ENCODE results near the gene OSBPL5. TPM values are rescaled to one million over a fixed set of nuclear protein-coding genes. Genes with fewer than 3 reads are reported as not detected.

The OSBPL5 gene
- total RNA-seq, 4 donors from 2014 or later = 59.6 to 119 (median 71.7) TPM

- Histone ChIP-seq H3K4me1 (peaks cover 73 to 98% (median 94%) of the 10 kb centered on the region in 4 donors), H3K27me3 (no peaks in the 10 kb centered on the region), H3K9me3 (no peaks in the 10 kb centered on the region), H3K36me3 (peaks cover 0 to 9% (median 2%) of the 10 kb centered on the region in 4 donors), H3K4me3 (peak overlapping the region; percentile 36 to 48 (median 40)), H3K27ac (replicated peaks in 1 of 4) (peak overlapping the region; percentile 82 to 94 (median 88))
- DNase-seq (ENCODE audit: extremely low spot score) = no peak
- 78% methylated on average over 14 of the region's 16 CpGs for WGBS
- intact Hi-C loops (cut with DNase I) = loop anchor here (5.0 kb wide), 1 partner anchor 38 kb away; no protein-coding TSS in a partner anchor
- TF ChIP-seq EP300 (IDR thresholded peaks at IDR 0.05) (no peak), CTCF (IDR thresholded peaks at IDR 0.05) (no peak), POLR2A (IDR thresholded peaks at IDR 0.05; ENCODE audit: low read depth) (no peak), POLR2AphosphoS5 (IDR thresholded peaks at IDR 0.05) (no peak)
Measured at GRCh38 chr11:3155691-3156258, 9.3 kb downstream of the OSBPL5 start.

- 40% methylated on average over 3 of the region's 3 CpGs for WGBS
Measured at GRCh38 chr11:3155216-3155615, 9.9 kb downstream of the OSBPL5 start.

GRCh38 chr11:3154001-3154599 is 11.0 kb downstream of the OSBPL5 start:
- H3K4me1 ChIP-seq = peaks cover 76 to 99% (median 95%) of the 10 kb centered on the region in 4 donors
- no peak for DNase-seq (ENCODE audit: extremely low spot score)
- peak overlapping the region; percentile 2 to 28 (median 8) for H3K4me3 ChIP-seq
- no peaks in the 10 kb centered on the region for H3K9me3 ChIP-seq
- H3K27ac ChIP-seq (replicated peaks in 1 of 4) = peak overlapping the region; percentile 82 to 94 (median 88)
- TF ChIP-seq EP300 (IDR thresholded peaks at IDR 0.05) (no peak), POLR2A (IDR thresholded peaks at IDR 0.05; ENCODE audit: low read depth) (no peak), CTCF (IDR thresholded peaks at IDR 0.05) (no peak), POLR2AphosphoS5 (IDR thresholded peaks at IDR 0.05) (no peak)
- intact Hi-C loops (cut with DNase I) = no loop called here
- 73% methylated on average over 24 of the region's 24 CpGs for whole genome bisulfite sequencing
- peaks cover 0 to 13% (median 2%) of the 10 kb centered on the region in 4 donors for H3K36me3 ChIP-seq
- H3K27me3 ChIP-seq = no peaks in the 10 kb centered on the region

More at GRCh38 chr11:3155216-3155615, 9.9 kb downstream of the OSBPL5 start:
- H3K4me3 ChIP-seq = peak overlapping the region in 2 of 4 donors; percentile 36 to 39
- no peaks in the 10 kb centered on the region for H3K27me3 ChIP-seq
- DNase-seq (ENCODE audit: extremely low spot score) = no peak
- H3K9me3 ChIP-seq = no peaks in the 10 kb centered on the region
- peaks cover 0 to 9% (median 2%) of the 10 kb centered on the region in 4 donors for H3K36me3 ChIP-seq
- peak overlapping the region; percentile 82 to 94 (median 88) for H3K27ac ChIP-seq (replicated peaks in 1 of 4)
- TF ChIP-seq POLR2A (IDR thresholded peaks at IDR 0.05; ENCODE audit: low read depth) = no peak
- no peak for TF ChIP-seq EP300 (IDR thresholded peaks at IDR 0.05)
- H3K4me1 ChIP-seq = peaks cover 74 to 99% (median 95%) of the 10 kb centered on the region in 4 donors
- intact Hi-C loops (cut with DNase I) = loop anchor here (5.0 kb wide), 1 partner anchor 38 kb away; no protein-coding TSS in a partner anchor

- Histone ChIP-seq H3K27me3 (no peaks in the 10 kb centered on the region), H3K9me3 (no peaks in the 10 kb centered on the region), H3K27ac (replicated peaks in 1 of 4) (peak overlapping the region; percentile 82 to 94 (median 88)), H3K4me3 (peak overlapping the region; percentile 2 to 28 (median 8)), H3K36me3 (peaks cover 0 to 13% (median 2%) of the 10 kb centered on the region in 4 donors), H3K4me1 (peaks cover 79 to 99% (median 95%) of the 10 kb centered on the region in 4 donors)
- WGBS = 22% methylated on average over 9 of the region's 14 CpGs
- DNase-seq (ENCODE audit: extremely low spot score) = no peak
- TF ChIP-seq EP300 (IDR thresholded peaks at IDR 0.05) (peak; percentile 71), CTCF (IDR thresholded peaks at IDR 0.05) (no peak), POLR2AphosphoS5 (IDR thresholded peaks at IDR 0.05) (peak; percentile 60 to 84), POLR2A (IDR thresholded peaks at IDR 0.05; ENCODE audit: low read depth) (no peak)
- intact Hi-C loops (cut with DNase I) = no loop called here
Measured at GRCh38 chr11:3153291-3153861, 11.7 kb downstream of the OSBPL5 start.
